OCI-LY3 (cell line): ENCODE data around the gene GOSR2.

Experiments
- CTCF ChIP-seq: fragments of 200-600, 300-600 bp; sonication (generic); IDR thresholded peaks from 2 replicates; pipeline ENCODE4 v1.5.1; 2014; ENCODE audit warnings: antibody characterized with exemption, low read length, low read depth
- EZH2phosphoT487 ChIP-seq: fragments of 200-600 bp; shearing (Covaris generic); IDR thresholded peaks from 2 replicates; pipeline ENCODE4 v1.6.1; 2018; ENCODE audit warnings: antibody characterized with exemption, mixed run types, low read depth

- TF ChIP-seq CTCF (no peak), EZH2phosphoT487 (no peak)
Observed at GRCh38 chr17:46975287-46975686, 52.3 kb downstream of the GOSR2 start.
